T-helper 2 cell (primary cell): ENCODE data around the gene PHACTR4.
"Not testable (repeated sequence)": the region's sequence is repeated elsewhere in the genome, so short reads cannot be mapped to it uniquely, and the experiment has no call there.

ENCODE experiments used
- DNase-seq, 5 experiments: peaks; one replicate each; pipeline versions ENCODE4 v3.0.0 to v3.0.0-alpha.2; 2012 to 2022
- total RNA-seq, 2 donors: gene quantifications; one replicate each; lab custom pipeline; 2026; lab: John Stamatoyannopoulos, UW

PHACTR4 gene
- total RNA-seq, result 23.0 to 34.6 reads per million in 2 donors

GRCh38 chr1:28369371-28370238 is at the start of gene PHACTR4:
Gene PHACTR4 (plus strand): TSS chr1:28369740. CDS start chr1:28407448, 37,708 bp downstream.
- peak; percentile 56 to 86 (median 70) for DNase-seq

- DNase-seq, result no peak
Measured at GRCh38 chr1:28322194-28322593, 47.3 kb upstream of the PHACTR4 start.

GRCh38 chr1:28323720-28324119 is 45.8 kb upstream of the PHACTR4 start:
- no peak for DNase-seq

GRCh38 chr1:28326515-28326914 is 43.0 kb upstream of the PHACTR4 start:
- DNase-seq, result no peak

- no peak for DNase-seq
Measured at GRCh38 chr1:28326984-28327383, 42.6 kb upstream of the PHACTR4 start.

DNA sequence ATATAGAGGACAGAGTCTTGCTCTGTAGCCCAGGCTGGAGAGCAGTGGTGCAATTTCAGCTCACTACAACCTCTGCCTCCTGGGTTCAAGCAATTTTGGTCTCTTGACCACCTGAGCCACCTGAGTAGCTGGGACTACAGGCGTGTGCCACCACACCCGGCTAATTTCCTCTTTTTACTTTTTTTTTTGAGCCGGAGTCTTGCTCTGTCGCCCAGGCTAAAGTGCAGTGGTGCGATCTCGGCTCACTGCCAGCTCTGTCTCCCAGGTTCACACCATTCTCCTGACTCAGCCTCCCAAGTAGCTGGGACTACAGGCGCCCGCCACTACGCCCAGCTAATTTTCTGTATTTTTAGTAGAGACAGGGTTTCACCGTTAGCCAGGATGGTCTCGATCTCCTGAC is 42.1 kb upstream of the PHACTR4 start:
- not testable (repeated sequence) for DNase-seq

GRCh38 chr1:28328228-28328648 is 41.3 kb upstream of the PHACTR4 start:
- peak in 1 of 5 experiments; percentile 5 for DNase-seq

DNA sequence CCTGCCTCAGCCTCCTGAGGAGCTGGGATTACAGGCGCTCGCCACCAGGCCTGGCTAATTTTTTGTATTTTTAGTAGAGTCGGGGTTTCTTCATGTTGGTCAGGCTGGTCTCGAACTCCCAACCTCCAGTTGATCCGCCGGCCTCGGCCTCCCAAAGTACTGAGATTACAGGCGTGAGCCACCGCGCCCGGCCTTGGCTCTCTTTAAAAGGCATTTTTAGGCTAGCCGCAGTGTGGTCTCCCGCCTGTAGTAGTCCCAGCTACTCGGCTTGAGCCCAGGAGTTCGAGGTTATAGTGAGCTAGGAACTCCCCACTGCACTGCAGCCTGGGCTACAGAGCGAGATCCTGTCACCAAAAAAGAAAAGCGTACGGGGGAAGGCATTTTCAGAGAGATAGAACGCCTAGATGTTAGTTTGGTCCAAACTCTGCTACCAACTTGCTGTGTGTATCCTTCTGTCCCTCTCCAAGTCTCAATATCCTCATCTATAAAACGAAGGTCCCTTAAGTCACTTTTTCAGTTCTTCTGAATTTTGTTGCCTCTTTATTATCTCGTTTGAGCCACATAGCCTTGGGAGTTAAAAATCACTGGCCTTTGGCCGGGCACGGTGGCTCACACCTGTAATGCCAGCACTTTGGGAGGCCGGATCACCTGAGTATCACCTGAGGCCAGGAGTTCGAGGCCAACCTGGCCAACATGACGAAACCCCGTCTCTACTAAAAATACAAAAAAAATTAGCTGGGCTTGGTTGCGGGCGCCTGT is 40.0 kb upstream of the PHACTR4 start:
- DNase-seq, result peak in 2 of 5 experiments; percentile 15 to 56

GRCh38 chr1:28338897-28339296 is 30.6 kb upstream of the PHACTR4 start:
- DNase-seq, result no peak

DNA sequence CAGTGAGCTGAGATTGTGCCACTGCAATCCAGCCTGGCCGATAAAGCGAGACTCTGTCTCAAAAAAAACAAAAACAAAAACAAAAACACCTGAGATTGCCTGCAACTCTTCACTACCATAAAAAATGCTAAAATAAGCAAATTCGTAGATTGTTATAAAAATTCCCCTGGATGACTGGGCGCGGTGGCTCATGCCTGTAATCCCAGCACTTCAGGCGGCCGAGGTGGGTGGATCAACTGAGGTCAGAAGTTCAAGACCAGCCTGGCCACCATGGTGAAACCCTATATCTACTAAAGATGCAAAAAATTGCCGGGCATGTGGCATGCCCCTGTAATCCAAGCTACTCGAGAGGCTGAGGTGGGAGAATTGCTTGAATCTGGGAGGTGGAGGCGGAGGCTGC is 30.0 kb upstream of the PHACTR4 start:
- no peak for DNase-seq

- peak in 1 of 5 experiments; percentile 45 for DNase-seq
Measured at GRCh38 chr1:28340221-28340974, 29.1 kb upstream of the PHACTR4 start.

DNA sequence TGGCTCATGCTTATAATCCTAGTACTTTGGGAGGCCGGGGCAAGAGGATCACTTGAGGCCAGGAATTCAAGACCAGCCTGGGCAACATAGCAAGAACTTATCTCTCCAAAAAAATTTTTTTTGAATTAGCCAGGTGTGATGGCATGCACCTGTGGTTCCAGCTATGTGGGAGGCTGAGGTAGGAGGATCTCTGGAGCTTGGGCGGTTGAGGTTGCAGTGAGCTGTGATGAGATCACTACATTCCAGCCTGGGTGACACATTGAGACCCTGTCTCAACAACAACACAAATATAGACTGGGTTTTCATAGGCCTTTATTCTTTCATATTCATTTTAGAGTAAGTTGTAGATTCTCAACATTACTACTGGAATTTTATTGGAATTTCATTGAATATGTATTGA is 27.9 kb upstream of the PHACTR4 start:
- DNase-seq, result no peak

GRCh38 chr1:28343405-28343804 is 26.1 kb upstream of the PHACTR4 start:
- DNase-seq, result no peak

GRCh38 chr1:28353248-28353810 is 16.2 kb upstream of the PHACTR4 start:
- not testable (repeated sequence) for DNase-seq

GRCh38 chr1:28354121-28354520 is 15.4 kb upstream of the PHACTR4 start:
- DNase-seq, result no peak

DNA sequence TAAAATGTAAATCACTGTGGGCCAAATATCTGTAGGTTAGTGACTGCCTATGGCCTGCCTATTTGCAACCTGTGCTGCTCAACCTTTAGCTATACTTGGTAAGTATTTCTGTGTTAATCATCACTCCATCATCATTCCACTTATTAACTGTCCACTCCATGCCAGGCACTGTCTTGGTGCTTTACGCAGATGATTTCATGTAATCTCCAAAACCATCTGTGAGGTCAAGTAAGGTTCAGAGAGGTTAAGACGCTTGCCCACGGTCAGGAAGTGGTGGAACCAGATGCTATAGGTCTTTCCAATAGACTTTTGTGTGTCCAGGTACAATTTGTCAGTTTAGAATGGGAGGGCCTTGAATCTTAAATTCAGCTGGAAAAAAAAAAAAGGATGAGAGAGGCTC is 10.8 kb upstream of the PHACTR4 start:
- no peak for DNase-seq

DNA sequence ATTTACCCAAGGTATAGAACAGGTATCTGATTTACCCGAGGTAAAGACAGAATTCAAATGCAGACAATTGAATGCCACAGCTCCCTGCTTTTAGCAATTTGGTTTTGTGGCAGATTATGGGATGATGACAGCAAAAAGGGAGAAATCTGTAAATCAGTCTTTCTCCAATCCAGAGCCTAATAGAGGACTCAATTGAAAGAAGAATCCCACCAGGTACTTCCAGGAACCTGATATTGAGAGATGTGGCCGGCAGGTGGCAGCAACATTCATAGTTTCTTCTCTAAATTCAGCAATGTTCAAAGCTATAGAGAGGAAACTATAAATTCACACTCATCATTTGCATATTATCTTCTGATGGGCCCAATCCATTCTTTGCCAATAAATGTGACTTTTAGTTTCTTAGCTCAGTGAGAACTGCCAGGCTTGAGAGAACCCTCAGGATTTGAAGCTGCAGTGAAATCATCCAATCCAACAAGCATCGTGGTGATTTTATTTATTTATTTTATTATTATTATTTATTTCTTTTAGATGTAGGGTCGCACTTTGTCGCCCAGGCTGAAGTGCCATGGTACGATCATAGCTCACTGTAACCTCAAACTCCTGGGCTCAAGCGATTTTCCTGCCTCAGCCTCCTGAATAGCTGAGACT is 9.8 kb upstream of the PHACTR4 start:
- peak; percentile 27 to 70 (median 58) for DNase-seq

DNA sequence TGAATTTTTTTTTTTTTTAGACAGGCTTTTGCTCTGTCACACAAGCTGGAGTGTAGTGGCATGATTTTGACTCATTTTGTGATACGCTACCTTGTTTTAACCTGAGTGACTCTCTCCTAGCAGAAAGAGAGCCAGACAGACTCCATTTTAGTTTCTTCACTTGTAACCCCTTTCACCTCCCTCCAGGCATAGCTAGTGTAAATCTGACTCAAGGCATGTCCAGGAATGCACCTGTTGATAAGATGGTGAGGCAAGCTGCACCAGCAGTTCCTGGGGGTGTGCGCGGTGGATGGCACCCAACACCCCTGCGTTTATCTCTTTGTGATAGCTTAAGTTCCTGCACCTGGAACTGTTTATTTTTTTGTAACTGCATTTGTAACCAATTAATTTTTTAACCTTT is 4.7 kb upstream of the PHACTR4 start:
- DNase-seq, result no peak

DNA sequence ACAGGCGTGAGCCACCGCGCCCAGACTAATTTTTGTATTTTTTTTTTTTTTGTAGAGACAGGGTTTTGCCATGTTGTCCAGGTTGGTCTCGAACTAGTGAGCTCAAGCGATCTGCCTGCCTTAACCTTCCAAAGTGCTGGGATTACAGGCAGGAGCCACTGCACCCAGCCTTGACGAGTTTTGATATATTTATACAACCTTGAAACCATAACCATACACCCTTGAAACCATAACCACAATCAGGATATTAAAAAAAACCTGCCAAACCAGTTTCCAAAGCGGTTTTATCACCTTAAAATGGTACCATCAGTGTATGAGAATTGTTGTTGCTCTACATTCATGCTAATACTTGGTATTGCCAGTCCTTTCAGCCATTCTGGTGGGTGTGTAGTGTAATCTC is 3.7 kb upstream of the PHACTR4 start:
- peak in 2 of 5 experiments; percentile 33 to 55 for DNase-seq

- DNase-seq, result not testable (repeated sequence)
Measured at GRCh38 chr1:28368608-28369007, 932 bp upstream of the PHACTR4 start.

GRCh38 chr1:28370239-28371009 is 884 bp downstream of the PHACTR4 start:
- DNase-seq, result peak in 2 of 5 experiments; percentile 5 to 57
